Stomach (tissue), 4 donors: Measurements from ENCODE around the gene JAKMIP2.

Experiments used
- CTCF ChIP-seq, 7 experiments: fragments of 450-650 bp in 4 of 7; fragments of 200-600 bp in 3 of 7; sonication (generic) in 3 of 7; IDR thresholded peaks; one replicate each; pipeline ENCODE4 v1.5.1; 2016 to 2019; ENCODE audit warnings: antibody characterized with exemption in 7 of 7, control low read depth in 2 of 7, mild to moderate bottlenecking in 1 of 7
- POLR2AphosphoS5 ChIP-seq, 3 donors: sonication (generic); formaldehyde crosslinking; IDR thresholded peaks; one replicate each; pipeline ENCODE4 v1.6.1; 2016; ENCODE audit warnings: antibody characterized with exemption in 3 of 3

- TF ChIP-seq CTCF (IDR thresholded peaks at IDR 0.05) (no peak), POLR2AphosphoS5 (IDR thresholded peaks at IDR 0.05) (no peak)
Measured at GRCh38 chr5:147763791-147764525, 18.6 kb downstream of the JAKMIP2 start.
